Astrocyte (in vitro differentiated cells and primary cell): ENCODE measurements around the gene SORBS2. TPM values are rescaled to one million over a fixed set of nuclear protein-coding genes. Genes with fewer than 3 reads are reported as not detected.

Experiments used
- DNase-seq: peaks from one replicate; pipeline ENCODE4 v3.0.0-alpha.2; 2010; ENCODE audit warnings: low read depth
- FAIRE-seq: peaks from 2 replicates; lab custom pipeline; 2011; peaks lifted over from hg19 to GRCh38; lab: Jason Lieb, UNC
- H2AFZ ChIP-seq: 2 replicates; pipeline ENCODE4 v1.6.0; 2012; ENCODE audit warnings: low read depth, low read length, inconsistent platforms
- H3K27ac ChIP-seq: 2 replicates; pipeline ENCODE4 v1.5.1; 2011; ENCODE audit warnings: low read depth, low read length, inconsistent platforms
- H3K27me3 ChIP-seq: 2 replicates; pipeline ENCODE4 v1.6.0; 2011; ENCODE audit warnings: low read length, inconsistent platforms; ENCODE audit not compliant: insufficient read depth
- H3K36me3 ChIP-seq: 2 replicates; pipeline ENCODE4 v1.5.1; 2011; ENCODE audit warnings: low read length, inconsistent platforms; ENCODE audit not compliant: insufficient read depth
- H3K4me1 ChIP-seq: 2 replicates; pipeline ENCODE4 v1.5.1; 2011; ENCODE audit warnings: low read length, inconsistent platforms; ENCODE audit not compliant: insufficient read depth
- H3K4me2 ChIP-seq: 2 replicates; pipeline ENCODE4 v1.6.0; 2012; ENCODE audit warnings: low read length, inconsistent platforms
- H3K4me3 ChIP-seq: 2 replicates; pipeline ENCODE4 v1.5.1; 2011; ENCODE audit warnings: low read depth, mild to moderate bottlenecking, low read length, inconsistent platforms; ENCODE audit not compliant: insufficient read depth
- H3K79me2 ChIP-seq: 2 replicates; pipeline ENCODE4 v1.6.0; 2012; ENCODE audit warnings: mild to moderate bottlenecking, low read length, inconsistent platforms; ENCODE audit not compliant: insufficient read depth
- H3K9ac ChIP-seq: 2 replicates; pipeline ENCODE4 v1.6.0; 2012; ENCODE audit warnings: mild to moderate bottlenecking, low read length, inconsistent platforms
- H3K9me3 ChIP-seq: 2 replicates; pipeline ENCODE4 v1.5.1; 2012; ENCODE audit warnings: low read depth, mild to moderate bottlenecking, low read length, inconsistent platforms; ENCODE audit not compliant: insufficient read depth
- H4K20me1 ChIP-seq: 2 replicates; pipeline ENCODE4 v1.6.0; 2012; ENCODE audit warnings: low read length, inconsistent platforms; ENCODE audit not compliant: insufficient read depth
- H3K27ac Mint-ChIP-seq: one replicate; pipeline ENCODE4 v1.8.0; 2021; ENCODE audit warnings: mild to moderate bottlenecking, mixed read lengths; ENCODE audit not compliant: unreplicated experiment
- H3K27me3 Mint-ChIP-seq: one replicate; pipeline ENCODE4 v1.8.0; 2021; ENCODE audit warnings: low read depth, mixed read lengths; ENCODE audit not compliant: unreplicated experiment
- H3K36me3 Mint-ChIP-seq: one replicate; pipeline ENCODE4 v1.8.0; 2021; ENCODE audit warnings: low read depth, mixed read lengths; ENCODE audit not compliant: unreplicated experiment
- H3K4me1 Mint-ChIP-seq: one replicate; pipeline ENCODE4 v1.8.0; 2021; ENCODE audit warnings: low read depth, mixed read lengths; ENCODE audit not compliant: unreplicated experiment
- H3K4me3 Mint-ChIP-seq: one replicate; pipeline ENCODE4 v1.8.0; 2021; ENCODE audit warnings: mild to moderate bottlenecking, moderate library complexity, mixed read lengths; ENCODE audit not compliant: unreplicated experiment
- H3K9me3 Mint-ChIP-seq: one replicate; pipeline ENCODE4 v1.8.0; 2021; ENCODE audit warnings: mild to moderate bottlenecking, mixed read lengths; ENCODE audit not compliant: unreplicated experiment
- CTCF ChIP-seq: IDR thresholded peaks from 2 replicates; pipeline ENCODE4 v1.5.1; 2011; ENCODE audit warnings: low read depth, mild to moderate bottlenecking, inconsistent platforms, low read length, moderate library complexity; ENCODE audit not compliant: insufficient read depth
- EZH2 ChIP-seq: IDR thresholded peaks from 2 replicates; pipeline ENCODE4 v1.6.1; 2012; ENCODE audit warnings: mild to moderate bottlenecking, low read length, inconsistent platforms; ENCODE audit not compliant: insufficient read depth
- total RNA-seq: library from RNA; stranded (reverse); gene quantifications from 2 replicates; pipeline ENCODE4 v1.2.1, GENCODE V29; 2021

Gene SORBS2
- total RNA-seq, 1 donor from 2014 or later, result 97.4 TPM

- DNase-seq, result peak; percentile 61
- H3K79me2 ChIP-seq, result no peaks in the 10 kb centered on the region
- H3K9me3 ChIP-seq, result no peaks in the 10 kb centered on the region
- H3K4me3 ChIP-seq, result no peak overlapping the region
- H3K4me2 ChIP-seq, result no peak overlapping the region
- H3K4me1 ChIP-seq, result peaks cover 12% of the 10 kb centered on the region
- H3K27me3 ChIP-seq, result no peaks in the 10 kb centered on the region
- Mint-ChIP-seq H3K4me1 (peaks cover 29% of the 10 kb centered on the region), H3K27me3 (no peaks in the 10 kb centered on the region), H3K9me3 (no peaks in the 10 kb centered on the region), H3K4me3 (no peak overlapping the region), H3K27ac (no peak overlapping the region), H3K36me3 (no peaks in the 10 kb centered on the region)
- H4K20me1 ChIP-seq, result no peaks in the 10 kb centered on the region
- H3K36me3 ChIP-seq, result no peaks in the 10 kb centered on the region
- no peak overlapping the region for H3K9ac ChIP-seq
- H2AFZ ChIP-seq, result no peak overlapping the region
- no peak for FAIRE-seq
- H3K27ac ChIP-seq, result no peak overlapping the region
- TF ChIP-seq EZH2 (no peak), CTCF (no peak)
Measured at GRCh38 chr4:185591679-185592141, 220.3 kb downstream of the SORBS2 start.

DNA sequence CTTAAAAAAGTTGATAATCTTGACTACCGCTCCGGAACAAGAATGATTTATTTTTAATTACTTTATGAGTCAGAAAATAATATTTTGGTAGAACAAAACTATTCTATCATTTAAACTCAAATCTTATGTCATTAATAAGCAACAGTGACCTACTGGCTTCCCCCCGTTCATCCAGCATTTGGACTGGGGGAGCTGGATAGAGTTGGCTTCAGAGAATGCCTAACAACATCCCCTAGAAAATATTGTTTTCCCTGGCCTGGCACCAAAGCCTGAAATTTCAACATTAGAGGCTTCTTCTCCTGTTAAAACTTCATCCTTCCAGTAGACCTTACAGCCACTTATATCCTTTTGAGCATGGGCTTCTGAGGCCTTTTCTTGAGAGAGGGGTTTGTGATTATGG, 221.0 kb downstream of the SORBS2 start:
- Mint-ChIP-seq H3K4me3 (no peak overlapping the region), H3K27ac (no peak overlapping the region), H3K36me3 (no peaks in the 10 kb centered on the region), H3K27me3 (no peaks in the 10 kb centered on the region), H3K4me1 (peaks cover 31% of the 10 kb centered on the region), H3K9me3 (no peaks in the 10 kb centered on the region)
- H3K27me3 ChIP-seq, result no peaks in the 10 kb centered on the region
- no peak overlapping the region for H3K27ac ChIP-seq
- H3K36me3 ChIP-seq, result no peaks in the 10 kb centered on the region
- TF ChIP-seq EZH2 (no peak), CTCF (no peak)
- H3K79me2 ChIP-seq, result no peaks in the 10 kb centered on the region
- H4K20me1 ChIP-seq, result no peaks in the 10 kb centered on the region
- peaks cover 12% of the 10 kb centered on the region for H3K4me1 ChIP-seq
- DNase-seq (no peak), FAIRE-seq (no peak)
- no peak overlapping the region for H3K9ac ChIP-seq
- no peak overlapping the region for H3K4me2 ChIP-seq
- H2AFZ ChIP-seq, result no peak overlapping the region
- H3K9me3 ChIP-seq, result no peaks in the 10 kb centered on the region
- no peak overlapping the region for H3K4me3 ChIP-seq

GRCh38 chr4:185589067-185589836, 222.7 kb downstream of the SORBS2 start:
- Histone ChIP-seq H3K9ac (peak overlapping the region; percentile 55), H3K36me3 (no peaks in the 10 kb centered on the region), H3K27me3 (no peaks in the 10 kb centered on the region), H3K79me2 (no peaks in the 10 kb centered on the region), H3K4me2 (peak overlapping the region; percentile 70), H3K9me3 (no peaks in the 10 kb centered on the region), H3K27ac (peak overlapping the region; percentile 83), H2AFZ (peak overlapping the region; percentile 42), H3K4me1 (peaks cover 12% of the 10 kb centered on the region), H3K4me3 (peak overlapping the region; percentile 18), H4K20me1 (no peaks in the 10 kb centered on the region)
- H3K4me1 Mint-ChIP-seq, result peaks cover 31% of the 10 kb centered on the region
- no peaks in the 10 kb centered on the region for H3K27me3 Mint-ChIP-seq
- TF ChIP-seq EZH2 (no peak), CTCF (no peak)
- no peaks in the 10 kb centered on the region for H3K36me3 Mint-ChIP-seq
- peak overlapping the region; percentile 2 for H3K4me3 Mint-ChIP-seq
- FAIRE-seq (no peak), DNase-seq (peak; percentile 97)
- H3K27ac Mint-ChIP-seq, result peak overlapping the region; percentile 91
- H3K9me3 Mint-ChIP-seq, result no peaks in the 10 kb centered on the region
